Dendritic cell treated with granulocyte-macrophage colony-stimulating factor and Interleukin-4, amounts not matched to agents 40 ng/mL and 50 ng/mL, for 4 days (primary cell): ENCODE results near the gene POLR1G.

Experiments used
- H3K27ac Mint-ChIP-seq: one replicate; pipeline ENCODE4 v1.8.0; 2022; ENCODE audit warnings: mild to moderate bottlenecking, mixed read lengths
- H3K27me3 Mint-ChIP-seq: one replicate; pipeline ENCODE4 v1.8.0; 2022; ENCODE audit warnings: mild to moderate bottlenecking, mixed read lengths
- H3K36me3 Mint-ChIP-seq: one replicate; pipeline ENCODE4 v1.8.0; 2022; ENCODE audit warnings: low read depth, mixed read lengths
- H3K4me1 Mint-ChIP-seq: one replicate; pipeline ENCODE4 v1.8.0; 2022; ENCODE audit warnings: low read depth, mixed read lengths
- H3K4me3 Mint-ChIP-seq: one replicate; pipeline ENCODE4 v1.8.0; 2022; ENCODE audit warnings: mild to moderate bottlenecking, moderate library complexity, mixed read lengths
- H3K9me3 Mint-ChIP-seq: one replicate; pipeline ENCODE4 v1.8.0; 2022; ENCODE audit warnings: mixed read lengths
- intact Hi-C: fragments of 100-400 bp; cut with micrococcal nuclease; formaldehyde crosslinking; loops from one replicate; pipeline ENCODE4 v1.15.0; 2022

Gene POLR1G

DNA sequence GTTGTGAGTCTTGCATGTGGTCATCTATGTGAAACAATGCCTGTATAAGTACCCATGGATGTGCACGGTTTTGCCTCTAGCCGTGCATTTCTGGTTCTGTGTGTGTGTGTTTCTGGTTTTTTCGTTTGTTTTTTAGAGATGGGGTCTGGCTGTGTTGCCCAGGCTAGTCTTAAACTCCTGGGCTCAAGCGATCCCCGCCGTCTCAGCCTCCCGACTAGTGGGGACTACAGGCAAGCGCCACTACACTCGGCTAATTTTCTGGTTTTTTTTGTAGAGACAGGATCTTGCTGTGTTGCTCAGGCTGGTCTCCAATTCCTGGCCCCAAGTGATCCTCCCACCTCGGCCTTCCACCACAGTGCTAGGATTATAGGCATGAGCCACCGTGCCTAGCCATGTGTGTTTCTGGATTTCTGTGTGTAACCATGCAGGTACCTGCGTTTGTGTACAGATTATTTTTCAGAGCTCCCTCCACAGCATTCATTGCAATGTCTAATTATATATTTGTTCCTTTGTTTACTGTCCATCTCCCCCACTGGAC lies 45.5 kb downstream of the POLR1G start:
- H3K4me3 Mint-ChIP-seq = no peak overlapping the region
- H3K4me1 Mint-ChIP-seq = peaks cover 56% of the 10 kb centered on the region
- intact Hi-C loops = loop anchor here (2.0 kb wide), 1 partner anchor 15 kb away; the partner anchor contains the start of gene FOSB

DNA sequence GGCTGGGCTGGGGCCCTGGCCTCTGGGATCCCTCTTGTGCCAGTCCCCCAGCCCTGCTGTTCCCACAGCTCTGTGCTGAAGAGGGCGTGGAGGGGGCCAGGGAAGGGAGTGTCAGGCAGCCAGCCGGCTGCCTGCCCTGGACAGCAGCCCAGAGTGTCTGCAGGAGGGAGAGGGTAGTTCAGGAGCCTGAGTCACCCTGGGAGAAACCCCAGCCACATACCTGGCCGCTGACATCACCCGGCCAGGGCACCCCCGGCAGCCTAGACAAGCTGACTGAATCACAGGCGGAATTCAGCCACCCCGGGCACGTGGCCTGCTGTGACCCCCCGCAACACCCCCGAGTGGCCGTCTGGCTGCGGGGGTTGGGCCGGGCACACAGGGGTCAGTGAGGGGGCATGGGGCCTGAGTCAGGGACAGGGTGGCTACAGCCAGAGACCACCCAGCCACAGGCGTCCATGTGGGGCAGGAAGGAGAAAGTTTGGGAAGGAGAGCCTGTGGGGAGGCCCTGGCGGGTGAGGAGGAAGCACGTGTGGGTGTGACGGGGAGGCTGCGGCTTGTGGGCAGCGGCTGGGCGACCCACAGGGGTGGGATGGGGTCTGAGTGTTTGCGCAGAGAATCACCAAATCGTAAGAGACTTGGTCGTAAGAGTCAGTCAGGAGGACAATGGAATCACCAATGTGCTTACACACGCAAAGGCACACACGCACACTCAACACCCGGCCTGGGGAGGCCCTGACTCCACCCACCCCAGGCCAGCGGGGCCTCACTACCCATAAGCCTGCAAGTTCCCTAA lies 49.5 kb downstream of the POLR1G start:
- peaks cover 20% of the 10 kb centered on the region for H3K27me3 Mint-ChIP-seq
- no peaks in the 10 kb centered on the region for H3K9me3 Mint-ChIP-seq
- intact Hi-C loops = loop anchor here (1.0 to 2.0 kb wide), 2 partner anchors 11 to 13 kb away; partner anchors contain the start of gene FOSB
- H3K4me1 Mint-ChIP-seq = peaks cover 51% of the 10 kb centered on the region
- H3K27ac Mint-ChIP-seq = peak overlapping the region; percentile 95
- H3K4me3 Mint-ChIP-seq = peak overlapping the region; percentile 58
- H3K36me3 Mint-ChIP-seq = no peaks in the 10 kb centered on the region

More for the DNA sequence above, 45.5 kb downstream of the POLR1G start:
- H3K27ac Mint-ChIP-seq = peak overlapping the region; percentile 99
- no peaks in the 10 kb centered on the region for H3K36me3 Mint-ChIP-seq
- peaks cover 21% of the 10 kb centered on the region for H3K27me3 Mint-ChIP-seq
- H3K9me3 Mint-ChIP-seq = no peaks in the 10 kb centered on the region

DNA sequence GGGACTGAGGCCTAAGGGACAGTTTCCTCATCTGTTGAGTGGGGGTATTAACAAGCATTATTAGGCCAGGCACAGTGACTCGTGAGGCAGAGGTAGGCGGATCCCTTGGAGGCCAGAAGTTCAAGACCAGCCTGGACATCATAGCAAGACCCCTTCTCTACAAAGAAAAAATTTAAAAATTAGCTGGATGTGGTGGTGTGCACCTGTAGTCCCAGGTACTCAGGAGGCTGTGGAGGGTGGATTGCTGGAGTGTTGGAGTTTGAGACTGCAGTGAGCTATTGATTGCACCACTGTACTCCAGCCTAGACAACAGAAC lies 50.0 kb downstream of the POLR1G start:
- Mint-ChIP-seq H3K9me3 (no peaks in the 10 kb centered on the region), H3K27me3 (peaks cover 18% of the 10 kb centered on the region), H3K4me3 (peak overlapping the region; percentile 58), H3K27ac (peak overlapping the region; percentile 95), H3K36me3 (no peaks in the 10 kb centered on the region), H3K4me1 (peaks cover 46% of the 10 kb centered on the region)
- intact Hi-C loops = loop anchor here (1.0 to 2.0 kb wide), 2 partner anchors 11 to 14 kb away; partner anchors contain the start of gene FOSB

- H3K4me3 Mint-ChIP-seq = no peak overlapping the region
- intact Hi-C loops = loop anchor here (2.0 kb wide), 1 partner anchor 15 kb away; no protein-coding TSS in a partner anchor
- H3K36me3 Mint-ChIP-seq = no peaks in the 10 kb centered on the region
- no peaks in the 10 kb centered on the region for H3K9me3 Mint-ChIP-seq
- peak overlapping the region; percentile 37 for H3K27ac Mint-ChIP-seq
- peaks cover 12% of the 10 kb centered on the region for H3K27me3 Mint-ChIP-seq
- H3K4me1 Mint-ChIP-seq = peaks cover 41% of the 10 kb centered on the region
Observed at GRCh38 chr19:45457776-45458175, 51.3 kb downstream of the POLR1G start.
